PC-9 (cell line): Measurements from ENCODE around the gene C11orf58.

Source experiments
- CTCF ChIP-seq: fragments of 200-600 bp; sonication (generic); conservative IDR thresholded peaks from 2 replicates; pipeline ENCODE4 v1.6.1; 2017; ENCODE audit warnings: mixed run types, antibody characterized with exemption, mild to moderate bottlenecking, moderate library complexity
- EZH2 ChIP-seq: fragments of 200-600 bp; sonication (generic); IDR thresholded peaks from 2 replicates; pipeline ENCODE4 v1.8.0; 2017; ENCODE audit warnings: antibody characterized with exemption, low read depth

DNA sequence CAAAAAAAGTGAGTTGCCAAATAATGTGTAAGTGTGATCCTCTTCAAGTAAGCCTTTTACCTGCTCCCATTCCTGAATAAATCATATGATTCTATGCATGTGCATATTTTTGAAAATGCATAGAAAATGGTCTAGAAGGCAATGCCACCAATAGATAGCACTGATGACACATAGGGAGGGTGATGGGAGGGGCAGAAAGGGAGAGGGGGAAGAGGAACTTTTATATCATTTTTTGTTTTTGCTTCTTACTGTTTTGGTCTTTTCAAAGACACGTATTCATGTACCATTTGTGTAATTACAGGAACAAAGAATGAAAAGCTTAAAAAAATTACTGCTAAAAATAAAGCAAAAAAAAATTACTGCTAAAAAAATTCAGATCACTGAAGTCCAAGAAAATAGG, 60.8 kb downstream of the C11orf58 start:
- no peak for TF ChIP-seq CTCF
- no peak for TF ChIP-seq EZH2
